HG03159 (cell line): ENCODE data around the gene PHF19.

ENCODE experiments used
- ATAC-seq: cut with Tn5 transposase; IDR thresholded peaks from one replicate; pipeline ENCODE4 v1.9.1; 2021; ENCODE audit warnings: mild to moderate bottlenecking, moderate library complexity; ENCODE audit not compliant: unreplicated experiment

PHF19 gene

DNA sequence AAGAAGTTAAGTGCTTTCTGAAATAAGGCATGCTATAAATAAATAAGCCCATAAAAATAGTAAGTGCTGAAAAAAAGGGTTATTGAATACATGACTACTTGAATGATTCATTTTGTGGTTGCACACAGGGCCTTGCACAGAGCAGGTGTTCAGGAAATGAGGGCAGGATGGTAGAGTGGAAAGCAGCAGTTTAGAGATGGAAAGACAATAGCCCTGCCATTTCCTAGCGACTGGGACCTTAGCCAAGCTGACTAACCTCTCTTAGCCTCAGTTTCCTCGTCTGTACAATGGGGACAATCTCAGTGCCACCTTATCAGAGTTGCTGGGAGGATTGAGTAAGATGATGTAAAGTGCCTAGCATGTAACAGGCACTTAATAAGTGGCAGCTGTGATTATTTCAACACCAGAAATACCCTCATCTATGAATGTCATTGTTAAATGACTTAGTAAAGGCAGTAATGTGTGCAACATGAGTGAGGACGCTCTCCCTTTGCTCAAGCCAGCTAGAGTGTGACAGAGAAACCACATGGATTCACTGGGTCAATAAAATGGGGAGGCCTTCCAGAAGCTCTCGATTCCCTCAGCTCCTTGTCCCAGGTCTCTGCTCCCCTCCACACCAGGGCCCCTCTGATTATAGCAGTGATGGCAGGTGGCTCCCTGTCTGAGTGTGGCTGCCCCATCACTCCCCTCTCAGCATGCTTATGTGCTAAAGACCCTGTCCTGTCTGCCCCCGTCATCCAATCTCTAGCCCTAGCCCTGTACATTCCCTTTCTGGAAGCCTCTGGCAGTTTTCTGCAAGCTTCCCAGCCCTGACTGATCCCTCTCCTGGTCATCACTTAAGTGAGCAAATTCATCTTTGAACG lies 16.0 kb upstream of the PHF19 start:
- peak; percentile 69 for ATAC-seq

DNA sequence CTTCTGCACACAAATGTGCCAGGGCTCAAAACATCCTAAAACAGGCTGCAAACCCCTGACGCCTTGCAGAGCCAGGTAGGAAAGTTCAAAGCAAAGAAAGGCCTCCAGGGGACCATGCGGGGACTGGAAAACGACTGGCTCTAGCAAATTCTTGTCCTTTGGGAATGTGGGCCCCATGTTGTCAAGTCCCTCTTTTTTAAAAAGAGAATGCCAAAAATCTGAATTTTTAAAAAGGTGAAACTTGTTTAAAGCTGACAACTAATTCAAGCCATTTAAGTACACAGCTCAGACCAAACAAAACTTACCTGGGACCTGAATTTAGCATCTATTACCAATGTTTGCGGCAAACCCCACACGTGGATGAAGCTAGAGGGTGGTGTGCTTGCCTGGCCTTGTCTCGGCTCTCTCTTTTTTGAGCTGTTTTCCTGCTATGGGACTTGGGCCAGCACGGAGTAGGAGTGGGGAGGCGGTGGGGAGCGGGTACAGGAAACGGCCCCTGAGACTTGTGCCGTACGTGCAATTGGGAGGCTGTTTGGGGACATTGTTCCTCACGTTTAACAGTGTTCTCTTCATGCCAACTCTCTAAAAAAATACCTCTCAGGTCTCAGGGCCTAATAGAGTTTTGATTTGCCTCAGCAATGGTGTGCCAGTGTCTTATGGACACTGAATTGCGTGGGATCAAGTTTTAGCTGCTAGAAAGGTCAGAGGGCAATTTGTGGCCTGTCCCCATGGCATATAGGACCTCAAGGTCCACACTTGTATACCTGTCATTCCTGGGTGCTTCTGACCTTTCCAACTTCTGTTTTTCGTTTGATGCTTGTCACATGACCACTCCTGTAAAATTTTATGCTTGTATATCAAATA lies 15.1 kb upstream of the PHF19 start:
- ATAC-seq, result peak; percentile 21

DNA sequence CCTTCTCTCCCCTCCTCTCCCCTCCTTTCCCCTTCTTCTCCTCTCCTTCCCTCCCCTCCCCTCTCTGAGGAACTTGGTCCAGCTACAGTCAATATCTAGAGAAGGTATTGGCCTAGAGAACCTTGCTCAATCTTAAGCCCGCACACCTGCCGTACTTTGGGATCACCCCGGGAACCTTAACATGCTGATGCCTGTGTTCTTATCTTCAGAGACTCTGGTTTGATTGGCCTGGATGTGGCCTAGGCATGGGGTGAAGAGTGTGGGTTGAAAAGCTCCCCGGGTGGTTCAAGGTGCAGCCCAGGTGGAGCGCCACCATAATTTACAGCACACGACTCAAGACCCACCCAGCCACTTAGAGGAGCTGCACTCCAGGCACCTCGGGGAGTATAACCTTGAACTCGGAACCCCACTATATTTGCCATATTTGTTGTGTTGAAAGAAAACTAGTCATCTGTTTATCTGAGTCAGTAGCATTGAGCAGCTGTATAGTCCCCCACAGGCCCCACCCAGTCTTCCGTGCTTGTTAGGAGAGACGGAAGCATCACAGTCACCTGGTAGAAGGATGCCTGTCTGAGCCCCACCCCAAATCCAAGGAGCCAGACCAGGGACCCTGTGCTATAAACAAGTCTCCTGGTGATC lies 14.4 kb upstream of the PHF19 start:
- ATAC-seq, result no peak

DNA sequence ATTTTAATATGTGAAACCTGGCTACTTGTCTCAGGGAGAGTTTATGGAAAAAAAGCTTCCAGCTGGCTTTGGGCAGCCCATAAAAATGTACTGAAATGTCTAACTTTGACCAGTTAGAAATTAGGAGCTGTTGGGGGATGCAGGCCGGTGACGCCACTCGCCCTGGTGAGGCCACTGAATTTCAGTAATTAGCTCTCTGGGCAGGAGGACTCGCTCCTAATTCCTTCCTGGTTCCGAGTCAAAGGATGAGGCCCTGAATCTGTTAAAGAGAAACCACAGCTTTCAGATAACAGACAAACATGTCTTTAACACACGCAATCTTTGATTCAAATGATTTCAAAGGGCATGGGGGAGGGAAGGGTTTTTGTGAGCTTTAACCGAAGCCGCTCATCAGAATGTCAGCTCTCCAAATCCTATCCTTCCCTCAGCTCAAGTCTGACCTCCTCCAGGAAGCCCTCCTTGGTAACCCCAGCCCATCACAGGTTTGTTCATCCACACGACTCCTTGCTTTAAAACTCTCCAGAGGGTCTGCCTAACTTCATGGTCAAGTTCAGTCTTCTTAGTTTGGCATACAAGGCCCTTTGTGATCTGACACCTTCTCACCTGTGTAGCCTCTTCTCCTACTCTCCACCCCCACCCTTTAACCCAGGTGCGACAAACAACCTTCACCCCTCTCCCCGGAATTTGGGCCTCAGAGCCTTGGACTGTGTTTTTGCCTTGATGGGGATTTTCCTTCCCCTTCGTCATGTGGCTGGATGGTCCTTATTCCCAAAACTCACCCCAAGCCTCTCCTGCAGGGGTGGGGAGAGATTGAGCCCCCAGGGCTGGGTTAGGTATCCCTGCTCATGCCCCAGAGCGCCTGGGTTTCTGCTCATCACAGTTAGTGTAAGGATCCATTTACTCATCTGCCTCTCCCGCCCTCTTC lies 13.6 kb upstream of the PHF19 start:
- ATAC-seq, result no peak

DNA sequence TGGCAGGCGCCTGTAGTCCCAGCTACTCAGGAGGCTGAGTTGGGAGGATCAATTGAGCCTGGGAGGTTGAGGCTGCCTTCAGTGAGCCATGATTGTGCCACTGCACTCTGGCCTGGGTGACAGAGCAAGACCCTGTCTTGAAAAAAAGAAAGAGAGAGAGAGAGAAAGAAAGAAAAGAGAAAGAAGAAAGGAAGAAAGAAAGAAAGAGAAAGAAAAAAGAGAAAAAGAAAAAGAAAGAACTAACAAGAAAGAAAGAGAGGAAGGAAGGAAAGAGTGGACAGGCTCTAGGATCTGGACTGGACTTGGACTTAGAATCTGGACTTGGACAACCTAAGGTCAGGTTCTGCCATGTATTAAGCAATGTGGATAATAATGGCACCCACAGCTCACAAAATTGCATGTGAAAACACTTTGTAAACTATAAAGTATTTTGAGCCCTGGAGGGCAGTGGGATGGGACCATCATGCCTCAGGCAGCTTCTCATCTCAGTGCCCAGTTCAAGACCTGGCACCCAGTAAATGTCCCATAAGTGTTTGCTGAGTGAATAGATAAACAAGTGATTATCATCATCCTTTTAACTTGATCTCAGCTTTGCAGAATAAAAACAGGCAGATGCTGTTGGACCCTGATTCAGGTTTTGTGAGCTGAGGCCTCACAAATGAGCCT lies 12.8 kb upstream of the PHF19 start:
- no peak for ATAC-seq

DNA sequence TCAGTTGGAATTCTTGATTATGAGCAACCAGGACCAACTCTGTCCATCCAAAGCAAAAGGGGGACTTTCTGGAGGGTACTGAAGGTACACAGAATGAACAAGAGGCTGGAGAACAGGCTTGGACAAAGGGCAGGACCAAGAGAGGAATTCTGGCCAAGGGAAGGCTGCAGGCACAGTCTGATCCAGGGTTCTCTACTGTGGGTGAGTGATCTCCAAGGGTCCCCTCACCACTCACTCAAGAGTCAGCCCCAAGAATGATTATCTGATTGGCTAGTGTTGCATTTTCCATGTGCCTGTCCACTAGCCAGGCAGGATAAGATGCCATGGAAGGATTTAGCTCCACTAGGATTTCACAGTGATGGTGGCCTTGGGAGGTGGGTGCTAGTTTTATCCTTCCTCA lies 11.6 kb upstream of the PHF19 start:
- ATAC-seq, result no peak

DNA sequence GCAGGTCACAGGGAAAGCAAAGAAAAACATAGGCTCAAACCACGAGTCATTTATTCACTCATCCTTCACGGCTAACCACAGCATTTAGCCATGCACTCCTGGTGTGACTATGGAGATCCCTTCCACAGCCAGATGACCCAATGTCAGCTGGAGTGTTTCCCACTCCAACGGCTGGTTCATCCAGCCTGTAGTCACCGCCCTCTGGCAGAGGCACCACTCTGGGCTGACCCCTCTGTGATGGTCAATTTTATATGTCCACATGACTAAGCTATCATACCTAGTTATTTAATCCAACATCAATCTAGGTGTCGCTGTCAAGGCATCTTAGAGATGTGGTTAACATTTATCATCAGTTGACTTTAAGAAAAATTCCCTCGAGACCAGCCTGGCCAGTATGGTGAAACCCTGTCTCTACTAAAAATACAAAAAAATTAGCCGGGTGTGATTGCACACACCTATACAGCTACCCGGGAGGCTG lies 9.5 kb upstream of the PHF19 start:
- no peak for ATAC-seq

DNA sequence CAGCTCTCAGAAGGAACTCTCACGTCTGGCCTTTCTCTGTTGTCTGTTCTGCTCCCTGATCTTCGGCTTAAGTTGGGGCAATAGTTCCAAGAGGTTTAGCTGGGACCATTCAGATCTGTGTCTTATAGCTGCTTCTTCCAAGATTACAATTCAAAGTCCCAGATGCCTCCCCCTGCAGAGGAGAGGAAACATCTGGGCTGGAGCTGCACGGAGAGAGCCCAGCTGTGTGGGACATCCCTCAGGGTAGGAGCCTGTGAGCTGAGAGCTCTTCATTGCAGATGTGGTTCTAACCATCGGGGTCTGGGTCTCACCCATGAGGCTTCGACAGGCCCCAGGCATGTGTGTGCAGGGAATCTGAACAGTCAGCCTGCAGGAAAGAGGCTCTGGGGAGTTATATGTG lies 9.0 kb upstream of the PHF19 start:
- no peak for ATAC-seq

DNA sequence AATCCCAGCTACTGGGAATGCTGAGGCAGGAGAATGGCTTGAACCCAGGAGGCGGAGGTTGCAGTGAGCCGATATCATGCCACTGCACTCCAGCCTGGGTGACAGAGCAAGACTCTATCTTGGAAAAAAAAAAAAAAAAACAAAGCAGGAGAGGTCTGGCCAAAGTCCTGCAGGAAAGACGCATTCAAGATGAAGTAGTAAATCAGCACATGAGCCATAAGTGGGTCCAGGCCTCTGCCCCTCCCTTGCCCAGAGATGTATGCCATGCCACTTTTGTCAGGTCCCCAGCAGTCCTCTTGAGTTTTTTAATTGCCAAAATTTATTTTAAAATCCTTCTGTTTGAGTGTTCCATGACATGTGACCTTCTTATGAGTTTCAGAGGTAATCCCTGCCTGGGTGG lies 8.5 kb upstream of the PHF19 start:
- ATAC-seq, result no peak

DNA sequence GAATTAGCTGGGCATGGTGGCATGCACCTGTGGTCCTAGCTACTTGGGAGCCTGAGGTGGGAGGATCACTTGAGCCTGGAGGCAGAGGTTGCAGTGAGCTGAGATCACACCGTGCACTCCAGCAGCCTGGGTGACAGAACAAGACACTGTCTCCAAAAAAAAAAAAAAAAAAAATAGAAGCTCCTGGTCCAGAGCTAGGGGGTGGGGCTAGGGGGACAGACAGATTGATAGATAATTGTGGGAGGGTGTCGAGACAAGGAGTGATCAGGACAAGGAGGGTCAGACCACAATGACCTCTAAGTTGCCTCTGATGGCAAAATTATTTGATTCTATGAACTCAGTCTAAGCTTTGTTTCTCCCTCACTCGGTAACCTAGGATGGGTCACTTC lies 6.6 kb upstream of the PHF19 start:
- no peak for ATAC-seq

DNA sequence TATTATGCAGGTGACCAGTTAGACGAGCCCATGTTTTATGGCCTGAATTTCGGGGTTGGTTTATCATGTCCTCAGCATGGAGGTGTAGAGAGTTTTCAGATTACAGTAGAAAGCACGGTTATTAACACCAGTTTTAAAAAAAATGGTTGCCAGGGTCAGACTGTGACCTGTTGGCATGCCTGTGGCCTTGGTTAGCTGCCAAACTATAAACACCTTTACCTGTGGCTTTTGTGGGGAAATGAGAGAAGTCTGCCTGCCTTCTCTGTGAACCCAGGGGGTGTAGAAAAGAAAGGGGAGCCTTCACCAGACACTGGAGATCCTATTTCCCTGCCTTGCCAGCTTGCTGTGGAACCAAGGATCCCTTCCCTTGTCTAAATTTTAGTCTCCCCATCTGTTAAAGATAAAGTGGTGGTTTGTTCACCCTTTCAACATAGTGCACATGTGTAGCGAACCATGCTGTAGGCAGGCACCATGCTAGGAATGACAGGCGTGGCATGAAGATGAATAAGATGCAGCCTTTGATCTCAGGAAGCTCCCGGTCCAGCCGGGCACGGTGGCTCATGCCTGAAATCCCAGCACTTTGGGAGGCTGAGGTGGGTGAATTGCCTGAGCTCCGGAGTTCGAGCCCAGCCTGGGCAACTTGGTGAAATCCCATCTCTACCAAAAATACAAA lies 6.1 kb upstream of the PHF19 start:
- ATAC-seq, result no peak

DNA sequence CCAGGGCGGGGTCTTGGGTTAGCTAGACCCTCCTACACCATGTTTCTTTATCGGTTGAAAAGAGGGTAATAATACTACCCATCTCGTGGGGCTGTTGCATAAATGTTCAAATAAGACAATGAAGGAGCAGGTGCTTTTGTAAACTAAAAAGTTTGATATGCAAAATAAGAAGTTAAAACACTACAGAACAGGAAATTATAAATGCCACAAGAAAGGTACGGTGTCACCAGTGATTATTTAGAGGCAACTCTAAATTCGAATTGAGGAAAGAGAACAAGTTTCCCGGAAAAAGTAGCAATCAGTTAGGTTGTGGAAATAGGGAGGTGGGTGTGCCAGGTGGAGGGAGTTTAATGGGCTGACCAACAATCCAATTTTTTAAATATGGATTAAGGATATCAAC lies 2.5 kb upstream of the PHF19 start:
- ATAC-seq, result no peak

DNA sequence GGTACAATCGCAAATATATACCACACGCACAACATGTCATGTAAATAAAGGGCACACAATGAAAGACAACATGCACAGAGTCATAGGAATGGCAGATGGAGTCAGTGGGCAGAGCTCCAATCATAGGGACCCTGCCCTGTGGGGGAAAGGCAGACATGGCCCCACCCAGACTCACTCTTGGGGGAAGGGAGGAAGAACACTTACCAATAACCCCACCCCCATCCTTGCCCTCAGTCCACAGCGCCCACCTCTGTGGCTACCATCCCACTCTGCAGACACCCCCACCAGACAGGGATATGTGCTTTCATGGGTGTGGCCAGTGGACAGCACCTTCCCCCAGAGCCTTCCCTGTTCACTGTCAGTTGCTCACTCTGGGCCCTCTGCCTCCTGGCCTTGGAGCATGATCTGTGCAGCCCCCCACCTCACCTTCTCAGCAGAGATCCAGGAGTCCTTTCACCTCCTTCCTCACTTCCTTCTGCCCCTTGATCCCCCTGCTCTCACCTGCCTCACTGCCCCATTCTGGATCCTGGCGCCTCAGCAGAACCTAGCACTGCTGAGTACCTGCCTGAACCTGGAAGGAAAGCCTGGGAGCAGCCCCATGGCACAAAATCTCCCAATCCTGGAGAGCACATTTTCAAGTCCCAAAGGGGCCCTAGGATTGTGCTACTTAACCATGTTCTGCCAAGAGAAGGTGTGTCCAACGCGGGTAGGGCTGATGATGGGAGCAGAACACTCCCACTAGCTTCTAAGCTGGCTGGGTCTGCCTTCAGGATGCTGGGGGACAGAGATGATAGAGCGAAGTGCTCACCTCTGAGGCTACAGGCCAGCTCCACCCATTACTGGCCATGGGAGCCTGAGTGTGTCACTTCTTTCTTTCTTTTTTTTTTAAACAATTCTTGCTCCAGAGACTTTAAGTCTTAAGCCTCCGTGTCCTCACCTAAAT lies 1.5 kb upstream of the PHF19 start:
- ATAC-seq, result no peak

DNA sequence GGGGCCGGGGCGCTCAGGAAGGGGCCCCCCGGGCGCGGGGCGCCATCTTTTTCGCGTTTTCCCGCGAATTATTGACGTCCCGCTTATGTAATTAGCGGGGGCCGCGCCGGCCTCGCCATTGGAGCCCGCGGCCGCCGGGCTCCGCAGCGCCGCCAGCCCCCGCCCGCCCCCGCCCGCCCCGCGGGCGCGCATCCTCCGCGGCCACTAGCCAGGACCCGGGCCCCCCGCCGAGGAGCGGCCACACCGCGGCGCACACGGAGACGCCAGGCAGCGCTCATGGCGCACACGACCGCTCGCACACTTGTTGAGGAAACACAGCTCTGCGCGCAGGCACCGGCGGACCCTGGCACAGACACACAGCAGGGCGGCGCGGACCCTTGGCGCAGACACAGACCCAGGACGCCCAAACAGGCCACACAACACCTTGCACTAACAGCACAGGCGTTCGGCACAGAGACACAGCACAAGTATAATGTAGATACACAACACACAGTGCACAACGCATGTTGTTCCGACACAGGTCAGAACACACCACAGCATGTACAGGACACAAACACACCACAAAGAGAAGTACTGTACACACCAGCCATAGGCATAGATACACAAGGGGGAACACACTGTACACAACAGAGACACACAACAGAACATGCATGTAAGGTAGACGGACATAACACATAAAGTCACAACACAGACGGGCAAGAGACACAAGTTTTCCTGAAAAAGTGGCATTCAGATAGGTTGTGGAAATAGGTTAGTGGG lies 467 bp upstream of the PHF19 start:
- peak; percentile 37 for ATAC-seq

DNA sequence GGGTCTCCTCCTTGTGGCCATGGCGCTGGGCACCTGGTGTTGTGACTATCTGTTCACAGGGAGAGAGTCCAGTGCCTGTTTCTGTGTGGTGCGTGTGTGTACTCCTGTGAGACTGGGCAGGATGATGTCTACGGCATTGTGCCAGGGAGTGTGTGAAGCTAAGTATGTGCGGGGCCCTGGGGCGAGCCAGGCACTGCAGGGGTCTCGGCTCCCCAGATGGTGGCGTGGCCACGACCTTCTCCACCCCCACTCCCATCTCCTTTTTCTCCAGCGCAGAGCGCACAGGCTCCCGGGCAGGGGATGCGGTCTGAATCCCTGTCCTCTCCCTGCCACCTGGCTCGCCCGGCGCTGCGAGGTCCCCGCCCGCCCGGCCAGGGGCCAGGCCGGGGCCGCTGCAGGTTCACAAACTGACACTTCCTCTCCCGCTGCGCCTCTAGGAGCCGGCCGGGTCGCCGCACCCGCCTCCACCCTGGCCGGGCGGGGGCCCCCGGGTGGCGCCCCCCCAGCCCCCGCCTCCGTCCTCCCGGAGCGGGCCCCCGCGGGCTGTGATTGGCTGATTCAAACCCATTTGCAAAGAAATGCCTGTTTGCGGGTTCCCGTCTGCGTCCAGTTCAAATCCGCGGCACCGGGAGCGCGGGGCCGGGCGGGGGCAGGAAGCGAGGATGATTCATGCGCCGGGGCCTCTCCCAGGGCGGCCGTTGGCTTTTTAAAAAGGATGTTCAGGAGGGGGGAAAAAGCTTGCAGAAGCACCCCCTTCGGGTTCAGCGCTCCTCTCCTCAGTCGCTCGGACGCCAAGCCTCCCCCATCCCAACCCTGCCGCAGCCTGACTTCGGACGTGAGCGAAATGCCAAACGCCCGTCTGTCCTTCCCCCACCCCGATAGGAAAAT lies 790 bp downstream of the PHF19 start:
- peak; percentile 59 for ATAC-seq

DNA sequence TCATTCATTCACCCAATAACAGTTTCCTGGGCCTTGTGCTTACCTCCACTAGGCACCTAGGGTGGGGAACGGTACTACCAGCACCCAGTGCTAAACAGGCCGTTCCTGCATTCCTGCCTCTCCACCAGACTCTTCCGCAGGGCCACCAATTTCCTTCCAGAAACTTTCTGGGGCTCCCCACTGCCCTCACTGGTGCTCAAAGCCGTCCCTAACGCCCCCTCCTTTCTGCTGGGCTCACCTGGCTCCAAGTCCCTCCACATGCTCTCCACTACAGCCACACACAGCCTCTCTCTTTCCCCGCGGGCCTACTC lies 1.4 kb downstream of the PHF19 start:
- no peak for ATAC-seq

DNA sequence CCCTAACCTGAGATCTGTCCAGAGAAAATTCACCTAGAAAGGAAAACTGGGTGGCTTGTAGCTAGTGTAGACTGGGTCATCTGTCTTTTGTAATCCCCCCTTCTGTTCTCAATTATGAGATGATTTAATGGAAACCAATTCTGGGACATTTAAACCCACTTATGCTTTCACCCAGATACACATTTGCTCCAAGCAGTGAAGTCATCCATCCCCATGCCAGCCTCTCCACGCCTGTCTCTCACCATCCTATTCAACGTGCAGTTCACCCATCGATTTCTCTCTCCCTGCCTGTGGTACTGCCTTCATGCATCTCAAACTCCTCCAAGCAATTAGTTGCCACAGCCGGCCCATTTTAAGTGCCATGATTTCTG lies 1.8 kb downstream of the PHF19 start:
- ATAC-seq, result no peak
